GM10266 (cell line): Measurements from ENCODE around the gene DDRGK1.

ENCODE experiments used
- DNase-seq: peaks from one replicate; pipeline ENCODE4 v3.0.0; 2012; ENCODE audit errors: extremely low spot score
- TF ChIP-seq, protein P1 (sequence below): IDR thresholded peaks from 2 replicates; pipeline ENCODE4 v1.5.1; 2012; ENCODE audit warnings: mild to moderate bottlenecking, low read depth; ENCODE audit not compliant: control insufficient read depth, insufficient read depth; ENCODE audit errors: missing control alignments

DDRGK1 gene

GRCh38 chr20:3245711-3246110 is 41.2 kb upstream of the DDRGK1 start:
- TF ChIP-seq, protein P1, sequence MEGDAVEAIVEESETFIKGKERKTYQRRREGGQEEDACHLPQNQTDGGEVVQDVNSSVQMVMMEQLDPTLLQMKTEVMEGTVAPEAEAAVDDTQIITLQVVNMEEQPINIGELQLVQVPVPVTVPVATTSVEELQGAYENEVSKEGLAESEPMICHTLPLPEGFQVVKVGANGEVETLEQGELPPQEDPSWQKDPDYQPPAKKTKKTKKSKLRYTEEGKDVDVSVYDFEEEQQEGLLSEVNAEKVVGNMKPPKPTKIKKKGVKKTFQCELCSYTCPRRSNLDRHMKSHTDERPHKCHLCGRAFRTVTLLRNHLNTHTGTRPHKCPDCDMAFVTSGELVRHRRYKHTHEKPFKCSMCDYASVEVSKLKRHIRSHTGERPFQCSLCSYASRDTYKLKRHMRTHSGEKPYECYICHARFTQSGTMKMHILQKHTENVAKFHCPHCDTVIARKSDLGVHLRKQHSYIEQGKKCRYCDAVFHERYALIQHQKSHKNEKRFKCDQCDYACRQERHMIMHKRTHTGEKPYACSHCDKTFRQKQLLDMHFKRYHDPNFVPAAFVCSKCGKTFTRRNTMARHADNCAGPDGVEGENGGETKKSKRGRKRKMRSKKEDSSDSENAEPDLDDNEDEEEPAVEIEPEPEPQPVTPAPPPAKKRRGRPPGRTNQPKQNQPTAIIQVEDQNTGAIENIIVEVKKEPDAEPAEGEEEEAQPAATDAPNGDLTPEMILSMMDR: no peak
- no peak for DNase-seq

DNA sequence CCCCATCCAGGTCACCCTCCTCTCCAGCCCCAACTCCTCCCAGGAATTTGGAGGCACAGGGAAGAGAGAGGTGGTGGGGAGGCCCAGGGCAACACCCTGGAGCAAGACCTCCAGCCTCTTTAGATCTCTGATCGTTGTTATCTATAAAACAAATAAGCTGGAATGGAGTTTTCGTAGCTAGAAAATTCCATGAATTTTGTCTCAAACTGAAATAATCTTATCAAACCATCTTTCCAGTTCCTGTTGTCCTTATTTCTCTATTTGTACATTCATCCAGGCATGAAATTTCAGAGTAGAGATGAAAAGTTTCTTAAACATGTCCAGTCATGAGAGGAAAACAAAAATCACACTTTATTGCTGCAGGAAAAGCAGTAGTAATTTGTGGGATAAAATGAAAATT is 40.7 kb upstream of the DDRGK1 start:
- DNase-seq: no peak
- TF ChIP-seq, protein P1: no peak

DNA sequence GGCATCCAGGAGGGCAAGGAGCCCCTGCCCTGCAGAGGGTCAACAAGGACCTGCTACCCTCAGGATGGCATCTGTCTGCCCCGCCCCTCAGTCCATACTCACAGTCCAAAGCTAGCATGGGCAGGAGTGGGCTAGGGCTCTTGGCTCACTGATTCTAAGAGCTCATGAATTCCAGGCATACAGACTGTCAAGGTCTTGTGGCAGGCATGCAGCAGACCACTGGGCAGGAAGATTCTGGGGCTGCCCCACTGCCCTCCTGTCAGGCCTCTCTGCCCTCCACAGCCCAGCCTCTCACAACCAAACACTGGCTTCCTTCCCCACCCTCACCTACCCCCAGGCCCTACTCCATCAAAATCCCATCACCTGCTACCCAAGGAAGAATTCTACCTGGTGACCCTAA is 40.1 kb upstream of the DDRGK1 start:
- TF ChIP-seq, protein P1: no peak
- DNase-seq: no peak

DNA sequence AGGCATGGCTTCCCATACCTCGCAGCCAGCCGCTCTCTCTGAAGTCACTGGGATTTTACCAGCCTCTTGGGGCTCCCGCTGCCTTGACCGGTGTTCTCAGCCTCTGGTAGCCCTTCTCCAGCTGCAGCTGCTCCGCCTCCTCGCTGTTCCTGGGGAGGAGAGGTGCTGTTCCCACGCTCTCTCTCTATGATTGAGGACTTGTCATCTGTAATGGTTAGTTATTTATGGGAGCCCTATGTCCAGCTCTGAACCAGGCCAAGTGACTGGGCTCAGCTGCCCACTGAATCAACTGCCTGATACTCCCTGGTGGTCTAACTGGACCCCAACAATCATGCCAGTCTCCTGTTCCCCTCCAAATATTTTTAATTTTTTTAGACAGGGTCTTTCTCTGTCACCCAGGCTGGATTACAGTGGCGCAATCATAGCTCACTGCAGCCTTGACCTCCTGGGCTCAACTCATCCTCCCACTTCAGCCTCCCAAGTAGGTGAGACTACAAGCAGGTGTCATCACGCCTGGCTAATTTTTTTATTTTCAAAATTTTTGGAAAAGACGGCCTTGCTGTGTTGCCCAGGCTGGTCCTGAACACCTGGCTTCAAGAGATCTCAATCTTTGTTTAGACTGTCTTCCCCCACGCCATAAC is 39.4 kb upstream of the DDRGK1 start:
- no peak for DNase-seq

GRCh38 chr20:3242172-3242692 is 37.8 kb upstream of the DDRGK1 start:
- TF ChIP-seq, protein P1: no peak
- DNase-seq: no peak

More for the DNA sequence above, 39.4 kb upstream of the DDRGK1 start:
- TF ChIP-seq, protein P1: no peak

- DNase-seq: no peak
- TF ChIP-seq, protein P1: no peak
Measured at GRCh38 chr20:3240776-3241363, 36.4 kb upstream of the DDRGK1 start.
